IPS-18c (cell line): Measurements from ENCODE around the gene FUOM.
"Not testable (repeated sequence)": the region's sequence is repeated elsewhere in the genome, so short reads cannot be mapped to it uniquely, and the experiment has no call there.

Experiments
- H3K4me3 ChIP-seq: 2 replicates; pipeline ENCODE4 v1.7.0; 2013; ENCODE audit warnings: low read depth, mild to moderate bottlenecking, low read length, moderate library complexity; ENCODE audit not compliant: insufficient read depth
- H3K9me3 ChIP-seq: one replicate; pipeline ENCODE4 v1.6.1; 2013; ENCODE audit warnings: mild to moderate bottlenecking, low read length, moderate library complexity; ENCODE audit not compliant: control insufficient read depth, insufficient read depth

The FUOM gene

DNA sequence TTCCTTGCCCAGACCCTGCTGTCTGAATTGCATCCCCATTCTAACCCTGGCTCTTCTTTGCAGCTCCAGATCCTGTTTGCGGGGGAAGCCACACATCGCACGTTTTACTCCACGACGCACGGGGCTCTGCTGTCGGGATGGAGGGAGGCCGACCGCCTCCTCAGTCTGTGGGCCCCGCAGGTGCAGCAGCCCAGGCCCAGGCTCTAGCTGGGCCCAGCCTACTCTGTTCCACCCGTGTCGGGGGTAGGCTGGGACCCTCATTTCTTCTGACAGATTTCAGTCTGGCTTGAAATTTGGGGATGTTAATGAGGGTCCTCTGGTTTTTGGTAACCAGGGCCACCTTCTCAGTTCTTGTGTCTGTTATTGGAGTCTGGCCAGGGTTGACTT lies 33.4 kb upstream of the FUOM start:
- Histone ChIP-seq H3K9me3 (peaks cover 2% of the 10 kb centered on the region), H3K4me3 (no peak overlapping the region)

DNA sequence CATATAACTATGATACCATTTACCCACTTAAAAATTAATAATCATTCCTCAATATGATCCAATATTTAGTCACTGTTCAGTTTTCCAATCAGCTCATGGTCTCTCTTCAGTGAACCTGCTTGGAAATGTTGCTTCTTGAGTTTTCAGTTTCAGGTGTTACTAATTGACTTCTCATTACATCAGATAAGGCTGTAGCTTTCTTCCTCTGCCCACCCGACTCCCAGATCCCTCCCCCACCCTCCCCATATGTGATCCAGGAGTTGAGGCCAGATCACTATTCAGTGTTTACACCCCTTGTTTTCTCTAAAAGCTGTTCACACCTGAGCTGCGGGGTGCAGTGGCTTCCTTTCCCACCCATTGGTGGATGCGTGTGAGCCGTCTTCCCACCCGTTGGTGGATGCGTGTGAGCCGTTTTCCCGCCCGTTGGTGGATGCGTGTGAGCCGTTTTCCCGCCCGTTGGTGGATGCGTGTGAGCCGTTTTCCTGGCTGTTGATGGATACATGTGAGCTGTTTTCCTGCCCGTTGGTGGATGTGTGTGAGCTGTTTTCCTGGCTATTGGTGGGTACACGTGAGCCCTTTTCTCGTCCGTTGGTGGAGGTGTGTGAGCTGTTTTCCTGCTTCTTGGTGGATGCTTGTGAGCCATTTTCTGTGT lies 32.9 kb upstream of the FUOM start:
- Histone ChIP-seq H3K9me3 (peaks cover 2% of the 10 kb centered on the region), H3K4me3 (no peak overlapping the region)

DNA sequence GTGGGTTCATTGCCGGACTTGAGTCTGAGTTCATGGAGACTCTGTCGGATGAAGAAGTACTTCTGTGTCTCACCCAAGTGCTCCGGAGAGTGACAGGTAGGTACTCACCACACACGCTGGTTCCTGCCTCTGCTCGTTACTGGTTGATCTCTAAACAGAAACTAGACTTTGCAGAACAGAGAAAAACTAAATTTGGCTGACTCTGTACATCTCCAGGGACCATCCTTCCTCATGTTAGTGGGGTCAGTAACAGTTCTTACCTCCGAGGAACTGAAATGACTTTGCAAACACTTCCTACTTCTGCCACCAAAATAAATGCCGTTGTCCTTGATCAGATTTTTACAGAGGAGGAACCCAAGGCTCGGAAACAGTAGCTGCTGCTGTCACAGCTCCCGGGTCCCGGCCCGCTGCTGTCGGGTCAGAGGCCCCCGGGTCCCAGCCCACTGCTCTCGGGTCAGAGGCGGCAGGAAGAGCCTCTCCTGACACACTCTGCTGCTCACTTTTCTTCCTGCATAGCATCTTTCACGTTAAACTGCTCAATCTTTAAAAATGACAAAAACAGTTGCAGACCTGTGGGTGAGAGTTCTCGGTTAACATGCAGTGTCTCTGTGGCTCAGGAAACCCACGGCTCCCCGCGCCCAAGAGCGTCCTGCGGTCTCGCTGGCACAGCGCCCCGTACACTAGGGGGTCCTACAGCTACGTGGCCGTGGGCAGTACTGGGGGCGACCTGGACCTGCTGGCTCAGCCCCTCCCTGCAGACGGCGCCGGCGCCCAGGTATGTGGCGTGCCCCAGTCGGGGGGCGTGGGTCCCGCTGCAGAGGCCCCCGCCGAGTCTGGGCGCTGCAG lies 31.4 kb upstream of the FUOM start:
- Histone ChIP-seq H3K9me3 (no peaks in the 10 kb centered on the region), H3K4me3 (no peak overlapping the region)

DNA sequence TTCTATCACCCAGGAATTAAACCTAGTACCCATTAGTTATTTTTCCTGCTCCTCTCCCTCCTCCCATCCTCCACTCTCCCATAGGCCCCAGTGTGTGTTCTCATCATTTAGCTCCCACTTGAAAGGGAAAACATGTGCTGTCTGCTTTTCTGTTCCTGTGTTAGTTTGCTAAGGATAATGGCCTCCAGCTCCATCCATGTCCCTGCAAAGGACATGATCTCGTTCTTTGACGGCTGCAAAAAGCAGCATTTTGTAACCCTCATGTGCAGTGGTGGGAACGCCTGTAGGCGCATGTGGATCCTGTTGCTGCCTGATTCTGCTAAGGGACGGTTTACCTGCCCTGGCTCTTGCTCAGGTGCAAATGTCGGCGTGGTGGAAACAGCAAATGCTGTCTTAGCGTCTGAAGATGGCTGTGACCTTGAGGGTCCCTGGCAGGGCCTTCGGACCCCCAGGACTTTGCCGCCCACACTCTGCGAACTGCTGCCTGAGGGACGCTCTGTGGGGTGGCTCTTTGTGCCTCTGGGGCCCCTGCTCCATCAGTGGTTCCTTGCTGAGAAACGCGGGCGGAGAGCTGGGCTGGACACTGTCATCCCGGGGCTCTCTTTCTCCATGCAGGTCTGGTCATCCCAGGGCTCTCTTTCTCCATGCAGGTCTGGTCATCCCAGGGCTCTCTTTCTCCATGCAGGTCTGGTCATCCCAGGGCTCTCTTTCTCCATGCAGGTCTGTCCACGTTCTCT lies 30.6 kb upstream of the FUOM start:
- H3K4me3 ChIP-seq, result no peak overlapping the region
- H3K9me3 ChIP-seq, result no peaks in the 10 kb centered on the region

DNA sequence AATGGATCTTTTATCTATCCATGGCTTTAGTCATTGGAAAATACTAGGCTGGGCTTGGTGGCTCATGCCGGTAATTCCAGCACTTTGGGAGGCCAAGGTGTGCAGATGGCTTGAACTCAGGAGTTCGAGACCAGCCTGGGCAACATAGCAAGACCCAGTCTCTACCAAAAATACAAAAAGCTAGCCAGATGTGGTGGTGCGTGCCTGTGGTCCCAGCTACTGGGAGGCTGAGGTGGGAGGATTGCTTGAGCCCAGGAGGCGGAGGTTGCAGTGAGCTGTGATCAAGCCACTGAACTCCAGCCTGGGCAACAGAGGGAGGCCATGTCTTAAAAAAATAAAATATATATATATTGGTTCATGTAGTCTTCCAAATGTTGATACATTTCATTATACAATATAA lies 29.1 kb upstream of the FUOM start:
- not testable (repeated sequence) for H3K9me3 ChIP-seq, H3K4me3 ChIP-seq

DNA sequence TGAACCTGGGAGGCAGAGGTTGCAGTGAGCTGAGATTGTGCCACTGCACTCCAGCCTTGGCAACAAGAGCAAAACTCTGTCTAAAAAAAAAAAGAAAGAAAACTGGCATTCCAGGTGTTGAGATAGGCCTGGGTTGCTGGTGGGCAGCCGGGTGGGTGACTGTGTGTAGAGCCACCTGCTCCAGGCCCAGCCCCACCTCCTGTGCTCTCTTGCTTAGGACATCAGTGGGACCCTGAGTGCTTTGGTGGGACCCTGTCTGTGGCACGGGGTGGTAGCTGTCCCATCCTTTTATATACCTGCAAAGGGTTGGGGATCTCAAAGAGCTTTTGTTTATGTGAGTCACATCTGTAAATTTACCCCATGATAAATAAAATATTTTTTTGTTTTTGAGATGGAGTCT lies 27.4 kb upstream of the FUOM start:
- H3K9me3 ChIP-seq, result no peaks in the 10 kb centered on the region
- H3K4me3 ChIP-seq, result no peak overlapping the region

DNA sequence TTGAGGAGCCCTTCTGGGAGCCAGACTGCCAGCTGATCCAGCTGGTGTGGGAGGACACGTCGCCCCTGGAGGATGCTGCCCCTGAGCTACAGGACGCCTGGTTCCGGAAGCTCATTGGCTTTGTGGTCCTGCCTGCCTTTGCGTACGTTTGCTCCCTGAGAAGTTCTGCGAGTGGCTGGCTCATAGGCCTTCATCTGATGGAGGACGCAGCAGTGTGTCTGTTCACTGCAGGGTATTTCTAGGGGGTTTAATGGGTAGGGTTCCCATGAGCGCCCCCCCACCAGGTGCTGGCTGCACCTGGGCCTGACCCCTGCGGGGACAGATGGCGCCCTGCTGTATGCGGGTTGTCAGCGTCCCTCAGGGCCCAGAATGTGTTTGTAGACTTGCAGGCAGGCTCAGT lies 26.3 kb upstream of the FUOM start:
- Histone ChIP-seq H3K4me3 (no peak overlapping the region), H3K9me3 (no peaks in the 10 kb centered on the region)

DNA sequence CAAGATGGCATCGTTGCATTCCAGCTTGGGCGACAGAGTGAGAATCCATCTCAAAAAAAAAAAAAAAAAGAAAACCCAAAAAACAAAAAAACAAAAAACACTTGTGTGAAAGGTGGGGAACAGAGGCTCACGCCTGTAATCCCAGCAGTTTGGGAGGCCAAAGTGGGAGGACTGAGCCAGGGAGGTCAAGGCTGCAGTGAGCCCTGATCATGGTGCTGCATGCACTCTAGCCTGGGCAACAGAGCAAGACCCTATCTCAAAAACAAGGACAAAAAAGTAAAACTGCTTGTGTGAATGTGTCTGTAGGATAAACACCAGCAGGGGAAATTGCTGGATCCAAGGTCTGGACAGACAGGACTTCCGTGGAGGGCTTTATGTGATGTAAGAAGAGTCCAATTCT lies 25.7 kb upstream of the FUOM start:
- Histone ChIP-seq H3K4me3 (no peak overlapping the region), H3K9me3 (no peaks in the 10 kb centered on the region)

DNA sequence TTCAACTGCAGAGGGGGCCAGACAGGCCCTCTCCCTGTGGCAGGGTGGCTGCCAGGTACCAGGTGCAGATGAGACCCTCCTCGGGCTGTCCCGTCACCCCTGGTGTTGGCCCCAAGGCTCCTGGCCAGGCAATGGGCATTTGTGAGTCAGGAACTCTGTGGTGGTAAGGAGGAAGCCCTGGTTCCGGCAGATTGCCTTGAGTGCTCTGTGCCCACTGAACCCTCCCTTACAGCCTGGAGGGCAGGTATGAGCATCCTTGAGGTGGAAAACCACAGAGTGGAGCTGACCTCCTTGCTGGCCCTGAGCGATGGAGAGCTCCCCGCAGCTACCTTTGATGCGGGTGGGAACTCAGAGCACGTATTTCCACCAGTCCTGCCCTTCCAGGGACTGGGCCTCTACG lies 23.2 kb upstream of the FUOM start:
- H3K4me3 ChIP-seq, result no peak overlapping the region
- no peaks in the 10 kb centered on the region for H3K9me3 ChIP-seq

DNA sequence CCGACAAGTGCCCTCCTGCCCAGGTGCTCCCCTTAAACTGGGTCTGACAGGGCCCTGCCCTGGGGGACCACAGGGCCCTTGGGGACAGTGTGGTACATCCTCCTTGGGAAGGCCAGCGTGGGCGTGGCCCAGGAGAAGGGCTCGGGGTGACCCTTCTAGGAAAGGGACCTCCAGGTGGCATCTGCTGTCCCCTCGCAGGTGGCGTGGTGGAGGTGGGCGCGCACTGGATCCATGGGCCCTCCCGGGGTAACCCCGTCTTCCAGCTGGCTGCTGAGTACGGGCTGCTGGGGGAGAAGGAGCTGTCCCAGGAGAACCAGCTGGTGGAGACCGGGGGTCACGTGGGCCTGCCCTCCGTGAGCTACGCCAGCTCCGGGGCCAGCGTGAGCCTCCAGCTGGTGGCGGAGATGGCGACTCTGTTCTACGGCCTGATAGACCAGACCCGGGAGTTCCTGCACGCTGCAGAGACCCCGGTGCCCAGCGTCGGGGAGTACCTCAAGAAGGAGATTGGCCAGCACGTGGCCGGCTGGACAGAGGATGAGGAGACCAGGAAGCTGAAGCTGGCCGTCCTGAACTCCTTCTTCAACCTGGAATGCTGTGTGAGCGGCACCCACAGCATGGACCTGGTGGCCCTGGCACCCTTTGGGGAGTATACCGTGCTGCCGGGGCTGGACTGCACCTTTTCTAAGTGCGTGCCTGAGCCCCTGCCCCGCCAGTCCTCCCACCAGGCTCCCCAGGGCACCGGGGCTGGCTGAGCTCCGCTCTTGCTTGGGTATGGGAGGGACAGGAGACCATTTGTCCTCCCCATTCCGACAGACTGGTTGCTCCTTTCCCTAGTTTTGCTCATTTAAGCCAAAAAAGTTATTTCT lies 22.2 kb upstream of the FUOM start:
- Histone ChIP-seq H3K4me3 (peak overlapping the region; percentile 65; the same call in 1 of the 2 replicates), H3K9me3 (no peaks in the 10 kb centered on the region)

DNA sequence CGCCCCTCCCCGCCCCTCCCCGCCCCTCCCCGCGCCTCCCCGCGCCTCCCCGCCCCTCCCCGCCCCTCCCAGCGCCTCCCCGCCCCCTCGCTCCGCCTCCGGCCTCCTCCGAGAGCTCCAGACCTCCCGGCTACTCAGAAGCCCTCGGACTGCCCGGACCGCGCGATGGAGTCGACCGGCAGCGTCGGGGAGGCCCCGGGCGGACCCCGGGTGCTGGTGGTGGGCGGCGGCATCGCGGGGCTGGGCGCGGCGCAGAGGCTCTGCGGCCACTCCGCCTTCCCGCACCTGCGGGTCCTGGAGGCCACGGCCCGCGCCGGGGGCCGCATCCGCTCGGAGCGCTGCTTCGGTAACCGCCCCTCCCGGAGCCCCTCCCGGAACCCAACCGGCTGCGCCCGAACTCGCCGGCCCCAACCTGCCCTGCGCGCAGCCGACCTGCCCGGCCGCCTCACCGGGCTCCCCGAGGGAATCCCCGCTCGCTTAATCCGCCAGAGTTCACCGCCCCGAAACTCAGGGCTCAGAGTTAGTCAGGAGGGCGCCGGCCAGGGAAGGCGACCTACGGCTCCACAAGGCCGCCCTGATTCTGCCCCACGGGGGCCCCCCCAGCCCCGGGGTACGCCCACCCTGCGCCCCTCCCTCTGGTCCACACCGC lies 21.5 kb upstream of the FUOM start, which contains the start of gene PAOX:
PAOX (plus strand) TSS at position 111 of the 649 bp plus-strand sequence; CDS start at position 166, 55 bp downstream.
- peak within 1 kb of the TSS; percentile 65 for H3K4me3 ChIP-seq
- H3K9me3 ChIP-seq, result no peaks in the 10 kb centered on the region

DNA sequence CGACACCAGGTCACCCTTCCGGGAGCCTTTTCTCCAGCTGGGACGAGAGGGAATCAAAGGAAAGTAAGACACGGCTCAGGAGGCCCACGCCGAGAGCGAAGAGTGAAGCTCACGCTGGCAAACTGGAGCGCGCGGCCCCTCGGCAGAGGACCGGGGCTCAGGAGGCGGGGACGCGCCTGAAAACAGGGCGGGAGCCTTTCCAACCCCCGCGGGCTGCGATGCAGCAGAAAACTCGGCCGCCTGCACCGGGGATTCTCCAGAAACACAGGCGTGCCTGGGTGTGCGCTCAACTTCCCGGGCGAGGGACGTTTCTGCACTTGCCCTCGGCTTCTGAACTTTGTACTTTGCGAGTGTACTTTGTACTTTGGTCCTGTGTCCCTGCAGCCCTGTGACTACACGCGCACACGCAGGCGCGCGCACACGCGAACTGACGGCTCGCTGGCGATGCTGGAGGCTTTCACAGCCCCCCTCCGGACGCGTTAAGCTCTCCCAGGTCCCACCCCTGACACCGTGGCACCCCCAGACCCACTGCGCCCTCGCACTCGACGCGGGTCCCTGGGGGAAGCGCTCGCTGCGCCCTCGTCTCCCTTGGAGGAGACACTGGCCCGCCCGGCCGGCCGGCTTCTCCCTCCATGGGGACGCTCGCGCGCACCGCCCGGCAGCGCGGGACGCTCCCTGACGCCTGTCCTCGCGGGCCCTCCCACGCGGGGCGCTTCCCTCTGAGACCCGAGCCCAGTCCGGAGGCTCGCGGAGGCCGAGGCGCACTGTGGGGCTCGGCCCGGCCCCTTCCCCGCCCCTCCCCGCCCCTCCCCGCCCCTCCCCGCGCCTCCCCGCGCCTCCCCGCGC lies 20.7 kb upstream of the FUOM start:
- peak overlapping the region; percentile 62 for H3K4me3 ChIP-seq
- no peaks in the 10 kb centered on the region for H3K9me3 ChIP-seq

DNA sequence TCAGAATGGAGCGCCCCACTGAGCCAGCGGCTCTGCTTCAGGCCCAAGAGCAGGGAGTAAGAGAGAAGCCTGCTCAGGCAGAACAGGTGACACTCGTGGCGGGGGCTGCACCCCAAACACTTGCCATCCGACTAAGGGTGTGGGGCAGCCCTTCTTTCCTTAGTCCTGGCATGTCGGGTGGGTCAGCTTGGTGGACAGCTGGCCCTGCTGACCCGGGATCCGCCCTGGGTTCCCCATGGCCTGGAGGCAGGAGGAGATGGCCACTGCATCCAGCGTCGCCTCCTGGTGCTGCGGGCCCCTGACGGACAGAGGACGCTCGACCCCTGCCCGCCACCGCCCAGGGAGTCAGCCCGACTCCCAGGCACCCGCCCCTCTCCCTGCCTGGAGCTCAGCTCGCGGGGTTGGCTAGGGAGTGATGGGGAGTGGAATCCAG lies 20.0 kb upstream of the FUOM start:
- H3K4me3 ChIP-seq, result peak overlapping the region; percentile 62
- H3K9me3 ChIP-seq, result no peaks in the 10 kb centered on the region

DNA sequence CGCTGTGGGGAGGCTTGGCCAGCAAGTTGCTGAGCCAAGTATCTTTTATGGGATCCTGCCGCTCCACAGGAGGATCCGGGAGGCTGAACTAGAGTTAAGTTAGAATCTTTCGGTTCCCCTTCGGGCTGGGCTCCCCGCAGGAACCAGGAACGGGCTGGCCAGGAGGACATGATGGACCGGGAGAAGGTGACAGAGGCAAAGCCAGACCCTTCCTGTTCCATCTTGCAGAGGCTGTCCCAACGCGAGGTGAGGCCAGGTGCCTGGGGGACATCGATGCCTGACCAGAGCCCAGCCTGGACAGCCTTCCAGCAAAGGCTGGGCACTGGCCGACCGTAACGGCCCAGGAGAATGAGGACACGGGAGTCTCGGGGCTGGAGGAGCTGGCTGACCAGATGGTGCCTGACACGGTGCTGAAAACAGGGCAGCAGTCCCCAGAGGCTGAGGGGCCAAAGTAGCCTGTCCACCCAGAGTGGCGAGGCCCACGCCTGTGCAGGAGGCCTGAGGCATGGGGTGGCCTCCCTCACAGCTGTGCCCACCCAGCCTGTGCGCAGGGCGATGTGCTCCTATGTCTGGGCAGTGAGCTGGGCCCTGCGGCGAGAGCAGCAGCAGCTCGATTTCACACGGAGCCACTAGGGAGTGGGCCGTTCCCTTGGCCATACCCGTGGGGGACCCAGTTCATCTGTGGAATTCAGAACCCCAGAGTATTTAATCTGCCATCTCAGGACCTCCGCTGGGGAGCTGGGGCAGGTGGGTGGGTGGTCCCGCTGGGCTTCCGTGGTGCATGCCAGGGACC lies 19.4 kb upstream of the FUOM start:
- no peaks in the 10 kb centered on the region for H3K9me3 ChIP-seq
- H3K4me3 ChIP-seq, result no peak overlapping the region; the same call in 1 of the 2 replicates

DNA sequence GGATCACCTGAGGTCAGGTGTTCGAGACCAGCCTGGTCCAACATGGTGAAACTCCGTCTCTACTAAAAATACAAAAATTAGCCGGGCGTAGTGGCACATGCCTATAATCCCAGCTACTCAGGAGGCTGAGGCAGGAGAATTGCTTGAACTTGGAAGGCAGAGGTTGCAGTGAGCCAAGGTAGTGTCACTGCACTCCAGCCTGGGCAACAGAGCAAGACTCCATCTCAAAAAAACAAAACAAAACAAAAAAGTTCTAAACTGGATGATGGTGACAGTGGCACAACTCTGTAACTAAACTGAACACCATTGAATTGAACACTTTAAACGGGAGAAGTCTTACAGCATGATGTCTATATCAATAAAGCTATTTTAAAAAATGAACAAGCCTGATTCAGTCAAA lies 18.4 kb upstream of the FUOM start:
- H3K4me3 ChIP-seq, H3K9me3 ChIP-seq: not testable (repeated sequence)
